TTC549 (cell line): Measurements from ENCODE around the gene EXTL1.

Experiments
- FAIRE-seq: peaks from 2 replicates; lab custom pipeline; 2012; peaks lifted over from hg19 to GRCh38; lab: Jason Lieb, UNC

EXTL1 gene

GRCh38 chr1:25997828-25998761 lies 23.5 kb upstream of the EXTL1 start, which contains the start of gene PAFAH2:
PAFAH2 (minus strand) TSS chr1:25998063; CDS start chr1:25990816, 7,247 bp downstream.
- FAIRE-seq = peak; percentile 97

GRCh38 chr1:25999041-25999800 lies 22.4 kb upstream of the EXTL1 start:
- FAIRE-seq = no peak

GRCh38 chr1:26003262-26003661 lies 18.3 kb upstream of the EXTL1 start:
- no peak for FAIRE-seq

- no peak for FAIRE-seq
Measured at GRCh38 chr1:26003756-26004155, 17.8 kb upstream of the EXTL1 start.

GRCh38 chr1:26005434-26006105 lies 16.0 kb upstream of the EXTL1 start:
- no peak for FAIRE-seq

GRCh38 chr1:26006710-26007109 lies 14.9 kb upstream of the EXTL1 start:
- FAIRE-seq = no peak

- no peak for FAIRE-seq
Measured at GRCh38 chr1:26009796-26010447, 11.7 kb upstream of the EXTL1 start.

GRCh38 chr1:26010825-26011224 lies 10.8 kb upstream of the EXTL1 start:
- no peak for FAIRE-seq

- FAIRE-seq = no peak
Measured at GRCh38 chr1:26012864-26013263, 8.7 kb upstream of the EXTL1 start.

GRCh38 chr1:26014179-26014578 lies 7.4 kb upstream of the EXTL1 start:
- FAIRE-seq = no peak

GRCh38 chr1:26015358-26015757 lies 6.2 kb upstream of the EXTL1 start:
- FAIRE-seq = no peak

GRCh38 chr1:26016258-26016952 lies 5.2 kb upstream of the EXTL1 start:
- FAIRE-seq = no peak

- FAIRE-seq = no peak
Measured at GRCh38 chr1:26016953-26017545, 4.5 kb upstream of the EXTL1 start.

- FAIRE-seq = no peak
Measured at GRCh38 chr1:26017606-26018005, 4.0 kb upstream of the EXTL1 start.

GRCh38 chr1:26019641-26020315 lies 1.8 kb upstream of the EXTL1 start:
- FAIRE-seq = no peak

- no peak for FAIRE-seq
Measured at GRCh38 chr1:26020330-26020768, 1.2 kb upstream of the EXTL1 start.

- no peak for FAIRE-seq
Measured at GRCh38 chr1:26020941-26021646, 481 bp upstream of the EXTL1 start.

- no peak for FAIRE-seq
Measured at GRCh38 chr1:26022404-26022779, 817 bp downstream of the EXTL1 start.

- no peak for FAIRE-seq
Measured at GRCh38 chr1:26023009-26023408, 1.4 kb downstream of the EXTL1 start.

GRCh38 chr1:26023826-26024225 lies 2.3 kb downstream of the EXTL1 start:
- FAIRE-seq = no peak
